ENCODE data around the gene LRRC8E. TPM values are rescaled to one million over a fixed set of nuclear protein-coding genes. Genes with fewer than 3 reads are reported as not detected.

The LRRC8E gene
- total RNA-seq, 1 experiment from 2014 or later: 18.1 TPM

DNA sequence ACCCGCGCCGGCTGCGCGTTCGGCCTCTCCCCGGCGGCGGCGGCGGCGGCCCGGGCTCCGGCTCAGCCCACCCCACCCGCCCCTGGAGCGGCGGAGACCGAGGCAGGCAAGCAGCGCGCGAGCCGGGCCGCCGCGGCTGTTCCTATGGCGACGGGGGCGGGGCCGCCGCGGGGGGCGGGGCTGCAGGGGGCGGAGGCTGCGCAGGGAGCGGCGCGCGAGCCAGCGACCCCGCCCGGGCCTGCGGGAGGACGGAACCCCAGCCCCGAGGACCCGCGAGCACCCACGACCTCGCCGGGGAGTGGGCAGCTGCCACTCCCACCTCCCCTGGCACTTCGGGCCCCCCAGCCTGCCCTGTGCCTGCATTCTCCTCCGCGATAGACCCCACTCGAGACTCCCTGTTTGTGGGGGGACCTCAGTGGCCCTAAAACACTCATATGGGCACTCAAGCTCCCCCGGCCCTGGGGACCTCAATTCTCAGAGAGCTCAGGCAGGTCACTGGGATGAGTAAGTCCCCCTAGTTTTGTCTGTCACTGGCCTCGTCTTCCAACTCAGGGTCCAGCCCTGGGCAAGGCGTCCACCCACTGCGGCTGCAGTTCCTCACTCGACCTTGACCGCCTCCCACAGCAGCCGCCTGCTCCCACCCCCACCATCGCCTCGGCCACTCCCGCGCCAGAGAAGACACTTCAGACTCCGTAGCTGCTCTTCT, 37.9 kb downstream of the LRRC8E start, which contains the start of gene CTXN1:
Gene CTXN1 (minus strand): TSS at position 115 of the 706 bp plus-strand sequence. CDS start 597 bp downstream, outside the sequence.
- no peaks in the 10 kb centered on the region for H4K20me1 ChIP-seq (ENCODE audit: insufficient read depth)
- H3K4me1 ChIP-seq (ENCODE audit: control insufficient read depth in 1 of 2, insufficient read depth in 2 of 2, low read length in 2 of 2): peaks cover 29 to 59% of the 10 kb centered on the region in 2 experiments
- H3K27ac ChIP-seq (ENCODE audit: low read depth, low read length): peak within 1 kb of the TSS; percentile 71
- H3K79me2 ChIP-seq (ENCODE audit: insufficient read depth, low read length): no peaks in the 10 kb centered on the region; the same call in 1 of the 2 replicates
- no peaks in the 10 kb centered on the region for H3K9me2 ChIP-seq (ENCODE audit: insufficient read depth)
- ChIA-PET RAD21 (ENCODE audit: low non-redundant PET in 1 of 2, low total read pairs in 2 of 2, uncharacterized antibody in 2 of 2, unreplicated experiment in 2 of 2) (no interaction called here), CTCF (interaction anchor here (0.7 kb wide), 1 partner anchor 57 kb away, joined by 3 read pairs; no protein-coding TSS in a partner anchor), POLR2A (interaction anchor here (1.3 kb wide), 1 partner anchor 18 kb away, joined by 4 read pairs; the partner anchor contains the start of gene TIMM44)
- H3K9ac ChIP-seq (ENCODE audit: low read length): peak within 1 kb of the TSS; percentile 56
- peak within 1 kb of the TSS; percentile 90 for H3K4me2 ChIP-seq (ENCODE audit: low read length)
- TF ChIP-seq ZFX (IDR thresholded peaks at IDR 0.05) (no peak), POLR2AphosphoS5 (IDR thresholded peaks at IDR 0.05; ENCODE audit: low read depth, low read length) (peak; percentile 34), SIN3A (IDR thresholded peaks at IDR 0.05; ENCODE audit: low read depth) (0 out of 2 replicates have a peak, but pooled peaks have one; percentile 34)
- BruUV-seq (replicated peaks): no TSS peak
- ATAC-seq: peak; percentile 66
- intact Hi-C loops (cut with micrococcal nuclease): no loop called here
- no peaks in the 10 kb centered on the region for H3K27me3 ChIP-seq (ENCODE audit: insufficient read depth, low read length)
- H3K36me3 ChIP-seq (ENCODE audit: control insufficient read depth in 1 of 2, insufficient read depth in 2 of 2, low read length in 2 of 2): peaks cover 3 to 17% of the 10 kb centered on the region in 2 experiments
- no peaks in the 10 kb centered on the region for H3K9me3 ChIP-seq (ENCODE audit: control insufficient read depth in 1 of 2, insufficient read depth in 1 of 2, low read depth in 1 of 2, low read length in 2 of 2)
- peak within 1 kb of the TSS; percentile 40 to 52 for H3K4me3 ChIP-seq (replicated peaks in 1 of 2; ENCODE audit: low read depth in 1 of 2, low read length in 2 of 2)
- H2AFZ ChIP-seq (ENCODE audit: low read depth, low read length, poor library complexity, severe bottlenecking): no peak within 1 kb of the TSS
- no peak for DNase-seq (ENCODE audit: low read depth, low spot score)

DNA sequence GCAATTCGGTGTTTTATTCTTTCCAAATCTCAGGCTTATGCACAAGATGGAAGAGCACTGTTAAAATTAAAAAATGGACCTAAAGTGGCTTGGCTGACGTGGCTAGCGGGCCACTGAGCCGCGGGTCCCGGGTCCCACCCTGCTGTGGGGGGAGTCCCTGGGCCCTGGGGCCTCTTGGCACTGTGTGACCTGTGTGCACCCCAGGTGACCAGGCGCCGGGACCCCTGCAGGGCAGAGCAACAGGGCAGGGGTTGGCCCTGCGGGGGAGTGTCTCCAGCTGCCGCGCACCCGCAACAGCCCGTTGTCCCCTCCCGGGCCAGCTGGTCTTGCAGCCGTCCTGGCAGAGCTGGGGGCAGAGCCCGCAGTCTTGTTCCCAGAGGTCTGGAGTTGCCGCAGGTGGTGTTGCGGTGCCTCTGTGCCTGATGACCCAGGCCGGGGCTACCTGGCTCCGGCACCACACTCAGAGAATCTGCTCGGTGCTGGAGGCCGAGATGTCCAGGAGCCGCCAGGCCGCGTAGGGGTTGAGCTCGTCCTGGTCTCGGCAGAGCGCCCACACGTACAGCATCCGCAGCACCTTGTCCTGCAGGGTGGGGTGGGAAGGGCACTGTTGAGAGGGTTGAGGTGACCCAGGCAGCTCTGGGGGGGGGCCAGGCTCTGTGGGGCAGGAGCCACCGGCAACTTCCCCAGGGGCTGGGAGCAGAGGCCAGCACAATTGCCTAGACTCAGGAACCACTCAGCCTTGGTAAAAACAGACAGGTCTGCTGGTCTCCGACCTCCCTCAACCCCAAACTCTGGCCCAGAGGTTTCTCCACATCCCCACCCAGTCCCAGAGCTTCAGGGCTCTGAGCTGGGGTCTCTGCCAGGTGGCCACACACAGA, 38.7 kb downstream of the LRRC8E start:
- H3K79me2 ChIP-seq (ENCODE audit: insufficient read depth, low read length): no peaks in the 10 kb centered on the region
- peak overlapping the region; percentile 46; the same call in 1 of the 2 replicates for H3K9ac ChIP-seq (ENCODE audit: low read length)
- no TSS peak for BruUV-seq (replicated peaks)
- peaks cover 8 to 17% of the 10 kb centered on the region in 2 experiments for H3K36me3 ChIP-seq (ENCODE audit: control insufficient read depth in 1 of 2, insufficient read depth in 2 of 2, low read length in 2 of 2)
- POLR2A ChIA-PET: interaction anchor here (1.3 kb wide), 1 partner anchor 17 kb away, joined by 4 read pairs; the partner anchor contains the start of gene TIMM44
- no peak for DNase-seq (ENCODE audit: low read depth, low spot score)
- H4K20me1 ChIP-seq (ENCODE audit: insufficient read depth): no peaks in the 10 kb centered on the region
- peak overlapping the region; percentile 49; the same call in 1 of the 2 replicates for H3K27ac ChIP-seq (ENCODE audit: low read depth, low read length)
- intact Hi-C loops (cut with micrococcal nuclease): no loop called here
- RAD21 ChIA-PET (ENCODE audit: low non-redundant PET in 1 of 2, low total read pairs in 2 of 2, uncharacterized antibody in 2 of 2, unreplicated experiment in 2 of 2): no interaction called here
- H3K4me1 ChIP-seq (ENCODE audit: control insufficient read depth in 1 of 2, insufficient read depth in 2 of 2, low read length in 2 of 2): peaks cover 22 to 52% of the 10 kb centered on the region in 2 experiments
- no peak for ATAC-seq
- H3K4me3 ChIP-seq (replicated peaks in 1 of 2; ENCODE audit: low read depth in 1 of 2, low read length in 2 of 2): no peak overlapping the region
- H2AFZ ChIP-seq (ENCODE audit: low read depth, low read length, poor library complexity, severe bottlenecking): no peak overlapping the region
- no peaks in the 10 kb centered on the region for H3K27me3 ChIP-seq (ENCODE audit: insufficient read depth, low read length)
- peak overlapping the region; percentile 90 for H3K4me2 ChIP-seq (ENCODE audit: low read length)
- H3K9me3 ChIP-seq (ENCODE audit: control insufficient read depth in 1 of 2, insufficient read depth in 1 of 2, low read depth in 1 of 2, low read length in 2 of 2): no peaks in the 10 kb centered on the region
- CTCF ChIA-PET: interaction anchor here (0.7 kb wide), 1 partner anchor 57 kb away, joined by 3 read pairs; no protein-coding TSS in a partner anchor
- H3K9me2 ChIP-seq (ENCODE audit: insufficient read depth): no peaks in the 10 kb centered on the region
- TF ChIP-seq POLR2AphosphoS5 (IDR thresholded peaks at IDR 0.05; ENCODE audit: low read depth, low read length) (no peak), JUND (IDR thresholded peaks at IDR 0.05) (no peak), POLR2A (IDR thresholded peaks at IDR 0.05; ENCODE audit: borderline replicate concordance, extremely low read depth, insufficient read depth, insufficient read length) (no peak), FOSL1 (IDR thresholded peaks at IDR 0.05; ENCODE audit: low read depth) (no peak), SRF (IDR thresholded peaks at IDR 0.05; ENCODE audit: low read depth) (no peak), RAD21 (IDR thresholded peaks at IDR 0.05; ENCODE audit: low read depth) (no peak), ZNF274 (IDR thresholded peaks at IDR 0.05; ENCODE audit: low read depth, low read length) (no peak), EZH2phosphoT487 (IDR thresholded peaks at IDR 0.05; ENCODE audit: borderline replicate concordance) (no peak)
- TF ChIP-seq, protein P1, sequence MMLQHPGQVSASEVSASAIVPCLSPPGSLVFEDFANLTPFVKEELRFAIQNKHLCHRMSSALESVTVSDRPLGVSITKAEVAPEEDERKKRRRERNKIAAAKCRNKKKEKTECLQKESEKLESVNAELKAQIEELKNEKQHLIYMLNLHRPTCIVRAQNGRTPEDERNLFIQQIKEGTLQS (IDR thresholded peaks at IDR 0.05): no peak

Measured in HCT116 (cell line).